ENCODE measurements around the gene PCSK4.
A peak's percentile ranks its signal among the peaks of the same experiment; 100 is the strongest.

The PCSK4 gene

DNA sequence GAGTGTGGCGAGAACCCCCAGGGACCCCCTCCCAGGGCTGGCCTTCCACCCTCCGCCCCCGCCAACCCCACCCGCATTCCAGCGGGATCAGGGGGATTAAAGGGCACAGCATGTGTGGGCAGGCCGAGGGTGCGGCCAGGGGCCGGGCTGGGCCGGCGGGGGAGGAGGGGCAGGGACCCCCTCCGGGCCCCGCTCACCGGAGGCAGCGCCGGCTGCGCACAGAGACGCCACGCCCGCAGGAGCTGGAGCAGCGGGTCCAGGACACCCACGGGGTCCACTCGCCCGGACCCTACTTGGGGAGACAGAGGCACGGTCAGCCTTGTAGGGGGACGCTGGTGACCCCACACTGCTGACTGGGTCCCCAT lies 20.3 kb upstream of the PCSK4 start:
- no peak overlapping the region for H3K9ac ChIP-seq (ENCODE audit: low read depth, low read length)
- no peaks in the 10 kb centered on the region for H3K36me3 ChIP-seq (ENCODE audit: insufficient read depth, low read length)
- peaks cover 15% of the 10 kb centered on the region for H3K4me1 ChIP-seq (ENCODE audit: control insufficient read depth, insufficient read depth, low read length)
- no peaks in the 10 kb centered on the region for H3K9me3 ChIP-seq (replicated peaks; ENCODE audit: low read length)
- H3K27me3 ChIP-seq (ENCODE audit: control insufficient read depth, insufficient read depth, low read length), result peaks cover 12% of the 10 kb centered on the region
- H3K4me2 ChIP-seq (ENCODE audit: low read length), result no peak overlapping the region
- H3K4me3 ChIP-seq (ENCODE audit: low read length), result no peak overlapping the region

DNA sequence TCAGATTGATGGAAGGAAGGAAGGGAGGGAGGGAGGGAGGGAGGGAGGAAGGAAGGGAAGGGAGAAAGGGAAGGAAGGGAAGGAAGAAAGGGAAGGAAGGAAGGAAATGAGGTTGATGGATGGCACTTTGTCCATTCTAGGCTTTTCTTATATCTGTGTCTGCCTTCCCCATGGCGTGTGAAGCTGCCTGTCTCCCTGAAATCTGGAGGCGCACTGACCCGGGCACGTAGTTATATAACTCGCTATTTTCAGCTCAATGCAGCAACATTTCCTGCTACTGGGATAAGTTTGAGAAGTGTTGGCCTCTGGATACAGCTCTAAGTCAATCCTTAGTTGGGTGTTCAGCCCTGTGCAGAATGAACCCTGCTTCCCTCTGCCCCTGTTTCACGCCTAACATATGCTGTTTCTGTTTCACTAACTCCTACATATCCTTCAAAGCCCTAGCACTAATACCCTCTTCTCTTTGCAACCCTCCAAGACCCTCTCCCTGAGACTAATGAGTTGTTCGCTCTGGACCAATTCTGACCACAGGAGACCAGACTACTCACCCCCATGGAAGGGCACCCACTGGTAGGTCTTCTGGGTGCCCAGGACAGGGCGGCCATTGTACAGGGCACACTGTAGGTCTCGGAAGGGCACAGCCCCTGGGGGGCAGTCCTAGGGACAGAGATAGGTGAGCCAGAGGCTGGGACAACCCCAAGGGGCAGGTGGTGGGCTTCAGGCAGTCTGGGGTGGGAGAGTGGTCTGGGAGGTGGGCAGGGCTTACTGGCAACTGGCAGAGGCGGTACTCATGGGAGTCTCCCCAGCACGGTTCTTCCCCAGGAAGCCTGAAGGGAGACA lies 19.7 kb upstream of the PCSK4 start:
- Histone ChIP-seq H3K4me1 (ENCODE audit: control insufficient read depth, insufficient read depth, low read length) (peaks cover 15% of the 10 kb centered on the region), H3K9me3 (replicated peaks; ENCODE audit: low read length) (no peaks in the 10 kb centered on the region), H3K4me3 (ENCODE audit: low read length) (no peak overlapping the region), H3K27me3 (ENCODE audit: control insufficient read depth, insufficient read depth, low read length) (peaks cover 13% of the 10 kb centered on the region), H3K4me2 (ENCODE audit: low read length) (no peak overlapping the region), H3K36me3 (ENCODE audit: insufficient read depth, low read length) (no peaks in the 10 kb centered on the region), H3K9ac (ENCODE audit: low read depth, low read length) (no peak overlapping the region)

DNA sequence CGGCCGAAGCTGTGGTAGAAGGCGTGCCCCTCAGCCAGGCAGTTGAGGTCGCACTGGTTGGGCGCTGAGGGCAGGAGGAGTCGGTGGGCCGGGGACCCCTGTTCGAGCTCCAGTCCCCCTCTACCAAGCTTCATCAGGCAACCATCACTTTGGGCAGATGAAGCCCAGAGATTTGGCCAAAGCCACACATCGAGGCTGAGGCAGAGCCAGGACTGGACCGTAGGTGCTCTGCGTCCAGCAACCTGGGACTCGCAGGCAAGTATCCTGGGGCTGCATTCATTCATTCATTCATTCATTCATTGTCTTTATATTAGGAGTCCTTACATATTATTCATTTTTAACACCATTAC lies 18.3 kb upstream of the PCSK4 start:
- peaks cover 15% of the 10 kb centered on the region for H3K4me1 ChIP-seq (ENCODE audit: control insufficient read depth, insufficient read depth, low read length)
- no peak overlapping the region for H3K9ac ChIP-seq (ENCODE audit: low read depth, low read length)
- H3K36me3 ChIP-seq (ENCODE audit: insufficient read depth, low read length), result no peaks in the 10 kb centered on the region
- H3K4me3 ChIP-seq (ENCODE audit: low read length), result peak overlapping the region; percentile 41
- peak overlapping the region; percentile 58 for H3K4me2 ChIP-seq (ENCODE audit: low read length)
- no peaks in the 10 kb centered on the region for H3K9me3 ChIP-seq (replicated peaks; ENCODE audit: low read length)
- peaks cover 18% of the 10 kb centered on the region for H3K27me3 ChIP-seq (ENCODE audit: control insufficient read depth, insufficient read depth, low read length)

DNA sequence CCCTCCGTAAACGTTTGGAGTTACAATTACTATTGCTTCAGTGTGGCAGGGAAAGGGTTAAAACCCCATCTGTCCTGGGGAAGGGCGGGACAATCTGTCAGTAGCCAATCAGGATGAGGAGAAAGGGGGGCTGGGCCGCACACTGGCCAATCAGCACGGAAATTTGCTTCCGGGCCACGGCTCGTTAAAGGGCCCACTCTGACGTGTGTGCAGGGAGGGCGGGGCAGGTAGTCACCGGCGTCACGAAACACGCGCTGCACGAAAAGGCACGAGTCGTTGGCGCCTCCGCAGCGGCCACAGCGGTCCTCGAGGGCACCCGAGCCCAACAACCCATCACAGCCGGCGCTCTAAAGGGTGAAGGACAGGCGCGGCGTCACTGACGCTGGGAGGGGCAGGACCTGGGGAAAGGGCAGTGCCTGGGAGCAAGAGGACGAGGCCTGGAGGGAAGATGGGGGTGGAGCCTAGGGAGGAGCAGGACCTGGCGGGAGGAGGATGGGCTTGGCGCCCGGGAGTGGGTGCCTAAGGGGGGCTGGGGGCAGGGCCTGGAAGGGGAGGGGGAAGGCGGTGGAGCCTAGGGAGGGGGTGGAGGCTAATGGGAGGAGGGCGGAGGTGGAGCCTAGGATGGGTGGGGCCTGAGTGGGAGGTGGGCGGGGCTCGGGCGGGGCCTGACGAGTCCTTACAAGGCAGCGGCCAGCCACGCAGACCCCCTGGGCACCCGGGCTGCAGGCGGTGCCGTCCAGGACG lies 17.8 kb upstream of the PCSK4 start:
- Histone ChIP-seq H3K4me3 (ENCODE audit: low read length) (peak overlapping the region; percentile 73), H3K4me1 (ENCODE audit: control insufficient read depth, insufficient read depth, low read length) (peaks cover 13% of the 10 kb centered on the region), H3K27me3 (ENCODE audit: control insufficient read depth, insufficient read depth, low read length) (peaks cover 24% of the 10 kb centered on the region), H3K36me3 (ENCODE audit: insufficient read depth, low read length) (no peaks in the 10 kb centered on the region), H3K9ac (ENCODE audit: low read depth, low read length) (peak overlapping the region; percentile 55), H3K9me3 (replicated peaks; ENCODE audit: low read length) (no peaks in the 10 kb centered on the region), H3K4me2 (ENCODE audit: low read length) (peak overlapping the region; percentile 90)

DNA sequence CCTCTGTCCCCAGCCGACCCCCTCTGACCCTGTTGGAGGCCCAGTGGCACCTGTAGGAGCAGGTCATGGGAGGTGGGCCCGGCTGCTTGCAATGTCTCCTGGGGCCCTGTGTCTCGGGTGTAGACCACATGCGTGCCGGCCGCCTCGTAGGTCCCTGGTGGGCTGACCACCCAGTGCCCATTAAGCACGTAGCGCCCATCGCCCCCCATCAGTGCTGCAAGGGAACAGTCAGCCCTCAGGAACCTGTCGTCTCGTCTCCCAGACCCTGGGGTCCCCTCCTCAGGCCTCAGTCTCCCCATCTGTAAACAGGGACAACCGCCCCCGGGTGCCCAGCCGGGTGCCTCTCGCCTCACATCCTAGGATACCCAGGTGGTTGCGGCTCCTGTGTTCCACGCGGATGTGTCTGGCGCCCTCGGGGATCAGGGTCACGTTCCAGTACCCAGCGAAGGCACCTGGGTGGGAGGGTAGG lies 17.1 kb upstream of the PCSK4 start:
- H3K9me3 ChIP-seq (replicated peaks; ENCODE audit: low read length), result no peaks in the 10 kb centered on the region
- H3K36me3 ChIP-seq (ENCODE audit: insufficient read depth, low read length), result no peaks in the 10 kb centered on the region
- no peak overlapping the region for H3K4me3 ChIP-seq (ENCODE audit: low read length)
- H3K9ac ChIP-seq (ENCODE audit: low read depth, low read length), result no peak overlapping the region
- peaks cover 10% of the 10 kb centered on the region for H3K4me1 ChIP-seq (ENCODE audit: control insufficient read depth, insufficient read depth, low read length)
- H3K4me2 ChIP-seq (ENCODE audit: low read length), result peak overlapping the region; percentile 90
- H3K27me3 ChIP-seq (ENCODE audit: control insufficient read depth, insufficient read depth, low read length), result peaks cover 28% of the 10 kb centered on the region

DNA sequence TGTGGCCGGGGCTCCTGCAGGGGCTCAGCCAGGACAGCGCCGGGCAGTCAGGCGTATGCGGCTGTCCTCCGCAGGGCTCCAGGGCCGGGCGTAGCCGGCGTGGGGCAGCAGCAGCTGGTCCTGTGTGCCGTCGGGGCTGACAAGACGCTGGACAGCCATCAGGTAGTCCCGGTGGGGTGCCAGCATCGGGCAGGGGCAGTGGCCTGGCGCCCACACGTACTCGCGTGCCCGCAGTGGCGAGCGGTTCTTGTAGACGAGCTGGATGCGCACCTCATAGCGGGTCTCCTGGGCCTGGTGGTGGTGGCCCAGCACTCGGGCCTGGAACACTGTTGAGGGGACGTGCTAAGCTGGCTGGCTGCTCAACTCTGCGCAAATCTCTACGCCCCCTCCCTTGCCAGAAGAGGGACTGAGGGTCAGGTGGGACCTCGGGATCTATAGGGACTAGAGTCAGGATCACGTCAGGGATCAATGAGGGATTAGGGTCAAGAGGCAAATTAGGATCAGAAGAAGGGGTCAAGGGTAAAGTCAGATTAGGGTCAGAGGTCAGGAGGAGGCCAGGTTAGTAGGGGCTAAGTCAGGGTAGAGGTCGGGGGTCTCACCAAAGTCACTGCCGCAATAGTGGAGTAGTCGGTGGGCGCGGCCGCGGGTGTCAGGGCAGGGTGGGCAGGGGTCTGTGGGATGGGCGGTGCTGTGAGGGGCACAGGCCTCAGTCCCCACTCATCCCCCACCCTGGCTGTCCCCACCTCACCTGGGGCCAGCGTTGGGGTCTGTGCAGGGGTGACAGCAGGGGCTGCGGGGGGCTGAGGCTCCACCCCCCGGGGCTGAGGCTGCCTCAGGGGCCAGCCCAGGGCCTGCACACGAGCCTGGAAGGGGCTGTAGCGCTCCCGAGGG lies 16.1 kb upstream of the PCSK4 start:
- Histone ChIP-seq H3K4me2 (ENCODE audit: low read length) (no peak overlapping the region), H3K36me3 (ENCODE audit: insufficient read depth, low read length) (no peaks in the 10 kb centered on the region), H3K9ac (ENCODE audit: low read depth, low read length) (no peak overlapping the region), H3K27me3 (ENCODE audit: control insufficient read depth, insufficient read depth, low read length) (peaks cover 29% of the 10 kb centered on the region), H3K9me3 (replicated peaks; ENCODE audit: low read length) (no peaks in the 10 kb centered on the region), H3K4me3 (ENCODE audit: low read length) (no peak overlapping the region), H3K4me1 (ENCODE audit: control insufficient read depth, insufficient read depth, low read length) (peaks cover 10% of the 10 kb centered on the region)

DNA sequence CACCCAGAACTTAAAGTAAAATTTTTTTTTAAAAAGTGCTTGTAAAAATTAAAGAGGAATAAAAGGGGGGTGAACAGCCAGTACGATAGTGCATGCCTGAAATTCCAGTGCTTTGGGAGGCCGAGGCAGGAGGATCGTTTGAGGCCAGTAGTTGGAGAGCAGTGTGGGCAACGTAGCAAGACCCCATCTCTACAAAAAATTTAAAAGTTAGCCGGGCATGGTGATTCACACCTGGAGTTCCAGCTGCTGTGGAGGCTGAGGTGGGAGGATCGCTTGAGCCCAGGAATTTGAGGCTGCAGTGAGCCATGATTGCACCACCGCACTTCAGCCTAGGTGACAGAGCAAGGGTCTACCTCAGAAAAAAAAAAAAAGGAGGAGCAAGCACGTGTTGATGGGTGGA lies 14.9 kb upstream of the PCSK4 start:
- Histone ChIP-seq H3K4me1 (ENCODE audit: control insufficient read depth, insufficient read depth, low read length) (peaks cover 4% of the 10 kb centered on the region), H3K4me3 (ENCODE audit: low read length) (no peak overlapping the region), H3K9me3 (replicated peaks; ENCODE audit: low read length) (no peaks in the 10 kb centered on the region), H3K36me3 (ENCODE audit: insufficient read depth, low read length) (no peaks in the 10 kb centered on the region), H3K27me3 (ENCODE audit: control insufficient read depth, insufficient read depth, low read length) (peaks cover 32% of the 10 kb centered on the region), H3K9ac (ENCODE audit: low read depth, low read length) (no peak overlapping the region), H3K4me2 (ENCODE audit: low read length) (no peak overlapping the region)

DNA sequence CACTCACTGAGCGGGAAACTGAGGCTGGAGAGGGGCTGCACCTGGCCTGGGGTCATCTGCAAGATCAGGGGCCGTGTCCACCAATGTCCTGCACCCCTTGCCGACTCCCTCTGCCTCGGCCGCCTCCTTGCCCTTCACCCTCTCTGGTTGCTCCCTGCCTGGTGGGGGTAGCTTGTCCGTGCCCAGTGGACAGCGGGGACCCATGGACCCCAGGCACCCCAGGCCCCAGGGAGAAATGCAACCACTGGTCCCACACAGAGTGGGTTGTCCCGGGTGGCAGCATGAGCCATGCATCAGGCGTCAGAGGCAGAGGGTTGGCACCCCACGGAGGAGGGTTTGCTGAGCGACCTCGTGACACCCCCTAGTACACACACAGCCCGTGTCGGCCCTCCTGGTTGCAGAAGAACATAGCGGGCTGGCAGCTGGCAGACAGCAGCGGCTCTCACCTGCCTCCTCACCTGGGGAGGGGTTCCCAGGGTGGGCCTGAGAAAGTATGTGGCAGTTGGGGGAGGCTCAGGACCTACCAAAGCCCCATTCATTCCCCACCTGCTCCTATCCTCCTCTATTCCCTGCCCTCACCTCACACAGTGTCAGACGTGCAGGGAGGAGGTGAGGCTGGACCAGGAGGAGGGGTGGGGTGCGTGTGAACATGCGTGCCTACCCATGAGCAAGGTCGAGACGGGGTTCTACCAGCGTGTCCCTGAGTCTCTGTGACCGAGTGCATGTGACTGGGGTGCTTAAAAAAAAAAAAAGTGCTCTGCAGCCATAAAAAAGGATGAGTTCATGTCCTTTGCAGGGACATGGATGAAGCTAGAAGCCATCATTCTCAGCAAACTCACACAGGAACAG lies 14.0 kb upstream of the PCSK4 start:
- H3K4me3 ChIP-seq (ENCODE audit: low read length), result no peak overlapping the region
- H3K36me3 ChIP-seq (ENCODE audit: insufficient read depth, low read length), result no peaks in the 10 kb centered on the region
- H3K9ac ChIP-seq (ENCODE audit: low read depth, low read length), result no peak overlapping the region
- H3K4me1 ChIP-seq (ENCODE audit: control insufficient read depth, insufficient read depth, low read length), result peaks cover 4% of the 10 kb centered on the region
- H3K4me2 ChIP-seq (ENCODE audit: low read length), result no peak overlapping the region
- peaks cover 32% of the 10 kb centered on the region for H3K27me3 ChIP-seq (ENCODE audit: control insufficient read depth, insufficient read depth, low read length)
- H3K9me3 ChIP-seq (replicated peaks; ENCODE audit: low read length), result no peaks in the 10 kb centered on the region

DNA sequence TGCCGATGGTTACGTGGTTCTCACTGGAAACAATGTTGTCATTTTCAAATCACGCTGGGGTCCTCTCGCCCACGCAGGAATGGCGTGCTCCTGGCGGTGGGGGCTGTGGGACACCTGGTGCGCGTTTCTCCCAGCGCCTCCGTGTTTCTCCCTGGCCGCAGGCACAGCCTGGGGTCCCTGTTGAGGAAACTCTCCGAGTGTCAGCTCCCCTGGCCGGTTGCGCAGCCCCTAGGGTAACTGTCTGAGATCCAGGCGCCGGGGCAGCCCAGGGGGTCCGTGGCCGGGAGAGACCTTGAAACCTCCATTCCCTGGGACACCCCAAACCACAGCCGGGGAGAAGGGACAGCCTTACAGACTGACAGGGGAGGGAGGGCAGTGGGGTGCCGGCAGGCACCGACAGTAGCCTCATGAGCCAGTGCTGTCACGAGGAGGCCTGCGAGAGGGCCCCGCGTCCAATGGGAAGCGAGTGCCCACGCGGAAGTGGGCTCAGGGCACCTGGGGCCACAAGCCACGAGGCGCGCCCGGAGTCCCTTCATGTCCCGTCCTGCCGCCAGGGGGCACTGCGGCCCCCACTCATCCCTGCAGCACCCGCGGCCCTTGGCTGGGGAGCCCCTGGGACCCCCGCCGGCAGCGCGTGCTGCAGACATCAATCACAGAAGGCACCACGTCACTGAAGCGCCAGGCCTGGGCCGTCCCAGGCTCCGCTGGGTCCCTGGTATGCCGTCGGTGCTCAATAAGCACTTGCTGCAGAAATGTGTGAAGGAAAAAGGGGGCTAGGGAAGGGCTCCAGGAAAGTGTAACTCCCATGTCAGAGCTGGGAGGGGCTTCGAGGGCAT lies 13.2 kb upstream of the PCSK4 start:
- Histone ChIP-seq H3K27me3 (ENCODE audit: control insufficient read depth, insufficient read depth, low read length) (peaks cover 32% of the 10 kb centered on the region), H3K4me1 (ENCODE audit: control insufficient read depth, insufficient read depth, low read length) (peaks cover 4% of the 10 kb centered on the region), H3K9ac (ENCODE audit: low read depth, low read length) (no peak overlapping the region), H3K9me3 (replicated peaks; ENCODE audit: low read length) (no peaks in the 10 kb centered on the region), H3K4me3 (ENCODE audit: low read length) (no peak overlapping the region), H3K4me2 (ENCODE audit: low read length) (peak overlapping the region; percentile 37), H3K36me3 (ENCODE audit: insufficient read depth, low read length) (no peaks in the 10 kb centered on the region)

DNA sequence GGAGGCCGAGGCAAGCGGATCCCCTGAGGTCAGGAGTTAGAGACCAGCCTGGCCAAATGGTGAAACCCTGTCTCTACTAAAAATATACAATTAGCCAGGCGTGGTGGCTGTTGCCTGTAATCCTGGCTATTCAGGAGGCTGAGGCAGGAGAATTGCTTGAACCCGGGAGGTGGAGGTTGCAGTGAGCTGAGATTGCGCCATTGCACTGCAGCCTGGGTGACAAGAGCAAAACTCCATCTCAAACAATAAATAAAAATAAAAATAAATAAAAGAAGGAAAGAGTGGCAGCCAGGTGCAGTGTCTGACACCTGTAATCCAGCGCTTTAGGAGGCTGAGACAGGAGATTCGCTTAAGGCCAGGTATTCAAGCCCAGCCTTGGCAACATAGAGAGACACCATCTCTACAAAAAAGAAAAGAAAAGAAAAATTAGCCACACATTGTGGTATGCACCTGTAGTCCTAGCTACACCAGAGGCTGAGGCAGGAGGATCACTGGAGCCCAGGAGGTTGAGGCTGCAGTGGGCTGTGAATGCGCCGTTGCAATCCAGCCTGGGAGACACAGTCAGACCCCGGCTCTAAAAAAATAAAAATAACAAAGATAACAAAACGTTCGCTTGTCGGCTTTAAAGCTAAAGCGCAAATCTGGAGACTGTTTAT lies 12.4 kb upstream of the PCSK4 start:
- Histone ChIP-seq H3K36me3 (ENCODE audit: insufficient read depth, low read length) (no peaks in the 10 kb centered on the region), H3K4me1 (ENCODE audit: control insufficient read depth, insufficient read depth, low read length) (peaks cover 4% of the 10 kb centered on the region), H3K27me3 (ENCODE audit: control insufficient read depth, insufficient read depth, low read length) (peaks cover 38% of the 10 kb centered on the region), H3K9ac (ENCODE audit: low read depth, low read length) (no peak overlapping the region), H3K9me3 (replicated peaks; ENCODE audit: low read length) (no peaks in the 10 kb centered on the region), H3K4me2 (ENCODE audit: low read length) (no peak overlapping the region), H3K4me3 (ENCODE audit: low read length) (no peak overlapping the region)

Data from skeletal muscle satellite cell (primary cell).